ENCODE results near the gene QSER1. TPM values are rescaled to one million over a fixed set of nuclear protein-coding genes. Genes with fewer than 3 reads are reported as not detected.

The QSER1 gene
- 117 and 122 TPM in 2 replicates for total RNA-seq (2013; cell fraction: nucleolus; rRNA removed)
- total RNA-seq (2014; rRNA removed), result 12.8 and 13.1 TPM in 2 replicates
- total RNA-seq (2014; rRNA removed; fragmentation: Illumina TruSeq; extraction: Trizol), result 11.8 and 14.0 TPM in 2 replicates
- total RNA-seq (2021), result 13.9 and 15.0 TPM in 2 replicates
- 3.2 TPM for polyA plus RNA-seq (2011; ENCODE audit: low read depth)
- polyA plus RNA-seq (2011; rRNA removed), result 12.8 and 20.3 TPM in 2 replicates
- polyA plus RNA-seq (2011; cell fraction: cytosol; rRNA removed), result 5.4 and 7.5 TPM in 2 replicates
- 21.0 and 21.2 TPM in 2 replicates for polyA plus RNA-seq (2011; cell fraction: nucleus; rRNA removed)
- polyA plus RNA-seq (2012), result 4.4 and 6.1 TPM in 2 replicates
- 14.4 and 16.6 TPM in 2 replicates for polyA plus RNA-seq (2014; fragmentation: Illumina TruSeq; extraction: Trizol)
- polyA plus RNA-seq (2014; fragmentation: Nextera tagmentation; extraction: Ambion mirVana), result 1 to 10 TPM; 2.1 to 2.9 TPM
- 5.7 and 7.0 TPM in 2 replicates for polyA plus RNA-seq (2014; rRNA removed)
- 1 to 10 TPM; 3.8 to 4.5 TPM for polyA plus RNA-seq (2016; fragmentation: Nextera tagmentation; extraction: Ambion mirVana)
- 40.2 and 49.3 TPM in 2 replicates for polyA minus RNA-seq (2011; rRNA and poly(A)+ RNA removed)
- 13.6 and 14.6 TPM in 2 replicates for polyA minus RNA-seq (2011; cell fraction: cytosol; rRNA and poly(A)+ RNA removed)
- polyA minus RNA-seq (2011; cell fraction: nucleus; rRNA and poly(A)+ RNA removed), result 21.6 and 33.8 TPM in 2 replicates
- percentile 84 among the genes with signal in this experiment for Bru-seq, nascent RNA
- percentile 88 among the genes with signal in this experiment for BruChase-seq, experiment 1, labeled RNA remaining after a 6-hour chase
- percentile 90 among the genes with signal in this experiment for BruChase-seq, experiment 2, labeled RNA remaining after a 2-hour chase
- long read RNA-seq, experiment 1, partial matches to known transcripts, result 0 of 1 reads
- long read RNA-seq, experiment 1, other reads (novel, unspliced or antisense), result 1 of 1 reads
- long read RNA-seq, experiment 2, partial matches to known transcripts, result 3 of 13 reads
- long read RNA-seq, experiment 2, other reads (novel, unspliced or antisense), result 9 of 13 reads

- intact Hi-C loops (cut with micrococcal nuclease; ENCODE audit: unreplicated experiment), result loop anchor here (5.0 to 10.0 kb wide), 2 partner anchors 65 to 362 kb away; partner anchors contain the start of genes HIPK3 and PRRG4
- ChIA-PET SMC1A (ENCODE audit: uncharacterized antibody, unreplicated experiment) (interaction anchor here (0.9 to 7.4 kb wide), 4 partner anchors 62 to 171 kb away, joined by 4 to 47 read pairs (median 6); no protein-coding TSS in a partner anchor), CTCF (interaction anchor here (0.6 to 6.3 kb wide), 7 partner anchors 10 to 279 kb away, joined by 3 to 41 read pairs (median 3); no protein-coding TSS in a partner anchor), RAD21 (ENCODE audit: unreplicated experiment) (interaction anchor here (0.7 to 5.0 kb wide), 12 partner anchors 9 to 172 kb away, joined by 3 to 27 read pairs (median 4); no protein-coding TSS in a partner anchor), POLR2A (interaction anchor here (0.5 to 1.5 kb wide), 7 partner anchors 9 to 843 kb away, joined by 3 to 5 read pairs (median 3); partner anchors contain the start of gene TCP11L1)
- H3K9me3 ChIP-seq (replicated peaks; ENCODE audit: control insufficient read depth, insufficient read depth, low read length), result no peaks in the 10 kb centered on the region
- no TSS peak for BruUV-seq (replicated peaks)
- peaks cover 4% of the 10 kb centered on the region; the same call in 1 of the 2 replicates for H3K4me1 ChIP-seq (ENCODE audit: control insufficient read depth, insufficient read depth, low read length)
- ATAC-seq (peak; percentile 70), FAIRE-seq (no peak), DNase-seq (ENCODE audit: low read depth, low spot score) (no peak)
- peak within 1 kb of the TSS; percentile 82 for H2AFZ ChIP-seq (ENCODE audit: control insufficient read depth, low read depth, low read length)
- under 1% methylated on average over 62 of the region's 91 CpGs for WGBS (ENCODE audit: insufficient coverage, insufficient replicate concordance, low lambda C conversion rate, missing lambda C conversion rate)
- H3K4me2 ChIP-seq (ENCODE audit: control insufficient read depth, insufficient read depth), result peak within 1 kb of the TSS; percentile 90
- H3K27ac ChIP-seq (ENCODE audit: control insufficient read depth, insufficient read depth), result peak within 1 kb of the TSS; percentile 87
- no peaks in the 10 kb centered on the region for H3K27me3 ChIP-seq (replicated peaks in 1 of 2; ENCODE audit: control insufficient read depth in 2 of 2, insufficient read depth in 2 of 2, low read length in 1 of 2)
- H3K79me2 ChIP-seq (ENCODE audit: control insufficient read depth, insufficient read depth, low read length), result peaks cover 45% of the 10 kb centered on the region
- no peaks in the 10 kb centered on the region for H4K20me1 ChIP-seq (ENCODE audit: control insufficient read depth, insufficient read depth)
- H3K4me3 ChIP-seq, result peak within 1 kb of the TSS; percentile 91
- peak within 1 kb of the TSS; percentile 92 for H3K9ac ChIP-seq (ENCODE audit: control insufficient read depth, insufficient read depth, low read length)
- no peaks in the 10 kb centered on the region for H3K36me3 ChIP-seq (ENCODE audit: control insufficient read depth in 2 of 2, insufficient read depth in 2 of 2, low read length in 1 of 2)
- in situ Hi-C loops (cut with MboI), result no loop called here
- no peak for TF ChIP-seq ATF3 (IDR thresholded peaks at IDR 0.05; ENCODE audit: borderline replicate concordance, extremely low read depth, low read depth, low read length)
- TF ChIP-seq STAT1 (conservative IDR thresholded peaks at IDR 0.05), result no peak
- TF ChIP-seq MEF2A (IDR thresholded peaks at IDR 0.05; ENCODE audit: insufficient read depth, low read depth, low read length), result 0 out of 2 replicates have a peak, but pooled peaks have one; percentile 20
- no peak for TF ChIP-seq NR2C1 (IDR thresholded peaks at IDR 0.05)
- TF ChIP-seq ZBTB40 (IDR thresholded peaks at IDR 0.05; ENCODE audit: borderline replicate concordance), result no peak
- TF ChIP-seq BHLHE40 (IDR thresholded peaks at IDR 0.05; ENCODE audit: borderline replicate concordance in 1 of 2, low read depth in 2 of 2, low read length in 1 of 2), result peak in 1 of 2 experiments; percentile 54; a peak in 2 of 4 replicates
- TF ChIP-seq BCLAF1 (IDR thresholded peaks at IDR 0.05), result no peak
- TF ChIP-seq YY1 (IDR thresholded peaks at IDR 0.05; ENCODE audit: low read depth, low read length), result peak; percentile 66; the same call in 1 of the 2 replicates
- TF ChIP-seq STAT3 (IDR thresholded peaks at IDR 0.05; ENCODE audit: low read depth, low read length), result no peak
These were observed at the start of gene QSER1 for GRCh38 chr11:32892355-32893092. Gene QSER1 (plus strand): TSS chr11:32892811. CDS start chr11:32893126, 315 bp downstream.

Data from GM12878 (cell line).